CD4-positive, alpha-beta T cell treated with Interleukin-12 subunit alpha and Interleukin-12 subunit beta, for 1 hour (primary cell): Measurements from ENCODE around the gene OMG.
"Not testable (repeated sequence)": the region's sequence is repeated elsewhere in the genome, so short reads cannot be mapped to it uniquely, and the experiment has no call there.

ENCODE experiments used
- DNase-seq: peaks from one replicate; pipeline ENCODE4 v3.0.0-alpha.2; 2020

The OMG gene

GRCh38 chr17:31308372-31309334 is 11.6 kb upstream of the OMG start:
- no peak for DNase-seq

GRCh38 chr17:31307640-31308039 is 10.6 kb upstream of the OMG start:
- no peak for DNase-seq

GRCh38 chr17:31299624-31300023 is 2.6 kb upstream of the OMG start:
- DNase-seq, result no peak

GRCh38 chr17:31296142-31296541 is 897 bp downstream of the OMG start:
- DNase-seq, result no peak

GRCh38 chr17:31295489-31295871 is 1.6 kb downstream of the OMG start:
- no peak for DNase-seq

GRCh38 chr17:31294820-31295488 is 2.1 kb downstream of the OMG start:
- DNase-seq, result no peak

- DNase-seq, result no peak
These were observed 2.8 kb downstream of the OMG start for GRCh38 chr17:31294231-31294630.

- no peak for DNase-seq
These were observed 3.5 kb downstream of the OMG start for GRCh38 chr17:31293581-31293980.

- DNase-seq, result no peak
These were observed 5.2 kb downstream of the OMG start for GRCh38 chr17:31291820-31292219.

GRCh38 chr17:31289790-31290189 is 7.2 kb downstream of the OMG start:
- no peak for DNase-seq

GRCh38 chr17:31287932-31288331 is 9.1 kb downstream of the OMG start:
- not testable (repeated sequence) for DNase-seq

GRCh38 chr17:31286587-31286986 is 10.5 kb downstream of the OMG start:
- no peak for DNase-seq

GRCh38 chr17:31283841-31284240 is 13.2 kb downstream of the OMG start:
- no peak for DNase-seq

GRCh38 chr17:31281061-31281460 is 16.0 kb downstream of the OMG start:
- DNase-seq, result no peak

GRCh38 chr17:31279401-31279800 is 17.6 kb downstream of the OMG start:
- DNase-seq, result no peak

GRCh38 chr17:31275116-31275515 is 21.9 kb downstream of the OMG start:
- DNase-seq, result no peak

GRCh38 chr17:31274252-31274651 is 22.8 kb downstream of the OMG start:
- no peak for DNase-seq

GRCh38 chr17:31273516-31273915 is 23.5 kb downstream of the OMG start:
- DNase-seq, result no peak

GRCh38 chr17:31272803-31273202 is 24.2 kb downstream of the OMG start:
- DNase-seq, result no peak

GRCh38 chr17:31272236-31272635 is 24.8 kb downstream of the OMG start:
- no peak for DNase-seq

- DNase-seq, result no peak
These were observed 27.5 kb downstream of the OMG start for GRCh38 chr17:31269578-31269983.

GRCh38 chr17:31269036-31269577 is 27.9 kb downstream of the OMG start:
- DNase-seq, result no peak

GRCh38 chr17:31266042-31266441 is 31.0 kb downstream of the OMG start:
- peak; percentile 33 for DNase-seq

- DNase-seq, result not testable (repeated sequence)
These were observed 34.1 kb downstream of the OMG start for GRCh38 chr17:31262923-31263322.
